Heart right ventricle (tissue), 16 donors: ENCODE measurements around the gene MYH9. TPM values are rescaled to one million over a fixed set of nuclear protein-coding genes. Genes with fewer than 3 reads are reported as not detected.

Experiments used
- ATAC-seq, 8 donors: fragments of 200-7000 bp; cut with Tn5 transposase; one replicate each; pipeline ENCODE4 v1.9.1; 2020; ENCODE audit warnings: mild to moderate bottlenecking in 8 of 8, moderate library complexity in 8 of 8, moderate number of reproducible peaks in 1 of 8
- DNase-seq, 2 donors: peaks; one replicate each; pipeline ENCODE4 v3.0.0-alpha.2; 2020
- H3K27ac ChIP-seq, 10 donors: fragments of 200-600 bp; sonication (generic) in 2 of 10; one replicate each; pipeline versions ENCODE4 v1.5.0 to v1.8.0; 2020 to 2022; ENCODE audit warnings: mild to moderate bottlenecking in 3 of 10
- H3K27me3 ChIP-seq, 7 donors: fragments of 200-600 bp; one replicate each; pipeline ENCODE4 v1.8.0; 2021 to 2022; ENCODE audit warnings: mild to moderate bottlenecking in 2 of 7
- H3K36me3 ChIP-seq, 9 donors: fragments of 200-600 bp; sonication (generic) in 1 of 9; one replicate each; pipeline versions ENCODE4 v1.5.0 to v1.8.0; 2020 to 2022; ENCODE audit warnings: mild to moderate bottlenecking in 2 of 9
- H3K4me1 ChIP-seq, 9 donors: fragments of 200-600 bp; sonication (generic) in 1 of 9; one replicate each; pipeline versions ENCODE4 v1.5.0 to v1.8.0; 2020 to 2022; ENCODE audit warnings: mild to moderate bottlenecking in 4 of 9
- H3K4me3 ChIP-seq, 10 donors: fragments of 200-600 bp; sonication (generic) in 2 of 10; one replicate each; pipeline versions ENCODE4 v1.5.0 to v1.8.0; 2020 to 2022; ENCODE audit warnings: mild to moderate bottlenecking in 7 of 10, moderate library complexity in 2 of 10
- H3K9me3 ChIP-seq, 11 donors: fragments of 200-600 bp in 10 of 11; sonication (generic) in 2 of 11; one replicate each; pipeline versions ENCODE4 v1.5.0 to v1.8.0; 2013 to 2022; ENCODE audit warnings: mild to moderate bottlenecking in 2 of 11, control low read depth in 1 of 11, moderate library complexity in 1 of 11
- WGBS, 2 donors: extraction: QIAGEN DNeasy Blood & Tissue Kit; methylation state at CpG; one replicate each; pipeline ENCODE4 v1.1.7; 2013; ENCODE audit warnings: inconsistent platforms in 1 of 2; 5-methylcytosine and 5-hydroxymethylcytosine counted together
- intact Hi-C, 10 donors: fragments of 100-400 bp; cut with DNase I; formaldehyde crosslinking; loops; one replicate each; pipeline versions ENCODE4 v1.11.1 to v1.14.2; 2022
- polyA plus RNA-seq, 2 donors: library from polyadenylated mRNA; stranded (reverse); fragments of 200-250 nt; gene quantifications; one replicate each; pipeline ENCODE4 v1.2.3, GENCODE V29; 2013
- total RNA-seq, 10 donors: library from RNA; stranded (reverse); fragmentation: NEBNext Ultra II Directional in 3 of 10; extraction: Animal tissue kit (Norgen Biotek cat#: 25700) in 3 of 10; gene quantifications; one replicate each; pipeline versions ENCODE4 v1.2.1 to v1.2.4, GENCODE V29; 2021 to 2023
- TF ChIP-seq, protein P1 (sequence below), 9 donors: fragments of 200-600 bp; sonication (generic) in 2 of 9; IDR thresholded peaks; one replicate each; pipeline versions ENCODE4 v1.5.0 to v1.8.0; 2021 to 2022; ENCODE audit warnings: antibody characterized with exemption in 9 of 9, mild to moderate bottlenecking in 5 of 9, moderate library complexity in 1 of 9
- donor health status: Arrhythmogenic right ventricular cardiomyopathy.
- donor health status: ischemic (EF 13 %, LVEDD 7.1; RV severe dilation, severe dysfunction).
- donor health status: healthy with polysubstance abuse.
- donor health status: DM: no; HTN: yes; CAD: no.
- donor health status: DM: no; HTN: no; CAD: no.
- donor health status: ischemic (EF 25% LVEDD 6.9; RV normal size, moderate dysfunction).
- donor health status: ischemic (EF 25% LVEDD 5.7; RV mildly dilated, moderate dysfunction).
- donor health status: healthy.
- donor health status: DM: yes; HTN: yes; CAD: no.
- donor health status: Ischemic cardiomyopathy.
- donor health status: ischemic (EF 35%, LVEDD 5.7; RV mildly dilated, moderate dysfunction).
- donor health status: nonischemic (EF 11% LVEDD 7.7; RV severe dilation, severe dysfunction).
- donor health status: DM: yes; HTN: yes; CAD: no.
- donor health status: PGD.
- donor health status: ischemic (EF 29% LVEDD 5.4; RV normal size, mild dysfunction).
- donor health status: nonischemic (EF 23%, LVEDD 6.1; RV moderate dilation, normal function).

The MYH9 gene
- total and polyA plus RNA-seq, 12 donors: 132 to 345 (median 189) TPM

DNA sequence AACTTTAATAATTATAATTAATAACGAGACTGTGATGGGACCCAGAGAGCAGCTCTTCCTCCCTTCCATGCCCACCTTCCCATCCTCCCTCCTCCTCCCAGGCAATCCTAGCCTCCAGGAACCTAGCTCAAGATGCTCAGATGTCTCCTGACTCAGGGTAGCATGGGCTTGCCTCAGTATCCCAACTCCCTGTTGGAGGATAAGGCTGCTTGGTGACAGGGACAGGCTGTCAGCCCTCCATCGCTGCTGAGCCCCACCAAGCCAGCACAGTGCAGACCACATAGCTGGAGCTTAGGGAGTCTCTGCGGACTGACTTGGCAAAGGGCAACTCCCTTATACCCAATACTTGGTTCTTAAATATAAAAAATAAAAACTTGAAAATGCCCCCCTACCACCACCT is 11.5 kb downstream of the MYH9 start:
- Histone ChIP-seq H3K36me3 (peaks cover 0 to 80% (median 4%) of the 10 kb centered on the region in 9 donors), H3K4me3 (no peak overlapping the region), H3K27me3 (no peaks in the 10 kb centered on the region), H3K9me3 (no peaks in the 10 kb centered on the region), H3K27ac (peak overlapping the region in 8 of 10 donors; percentile 1 to 87 (median 64)), H3K4me1 (peaks cover 60 to 100% (median 100%) of the 10 kb centered on the region in 9 donors)
- DNase-seq: no peak
- no peak for ATAC-seq
- intact Hi-C loops: loop anchor here in 1 of 10 donors (10.0 kb wide), 1 partner anchor 51 kb away; no protein-coding TSS in a partner anchor
- TF ChIP-seq, protein P1, sequence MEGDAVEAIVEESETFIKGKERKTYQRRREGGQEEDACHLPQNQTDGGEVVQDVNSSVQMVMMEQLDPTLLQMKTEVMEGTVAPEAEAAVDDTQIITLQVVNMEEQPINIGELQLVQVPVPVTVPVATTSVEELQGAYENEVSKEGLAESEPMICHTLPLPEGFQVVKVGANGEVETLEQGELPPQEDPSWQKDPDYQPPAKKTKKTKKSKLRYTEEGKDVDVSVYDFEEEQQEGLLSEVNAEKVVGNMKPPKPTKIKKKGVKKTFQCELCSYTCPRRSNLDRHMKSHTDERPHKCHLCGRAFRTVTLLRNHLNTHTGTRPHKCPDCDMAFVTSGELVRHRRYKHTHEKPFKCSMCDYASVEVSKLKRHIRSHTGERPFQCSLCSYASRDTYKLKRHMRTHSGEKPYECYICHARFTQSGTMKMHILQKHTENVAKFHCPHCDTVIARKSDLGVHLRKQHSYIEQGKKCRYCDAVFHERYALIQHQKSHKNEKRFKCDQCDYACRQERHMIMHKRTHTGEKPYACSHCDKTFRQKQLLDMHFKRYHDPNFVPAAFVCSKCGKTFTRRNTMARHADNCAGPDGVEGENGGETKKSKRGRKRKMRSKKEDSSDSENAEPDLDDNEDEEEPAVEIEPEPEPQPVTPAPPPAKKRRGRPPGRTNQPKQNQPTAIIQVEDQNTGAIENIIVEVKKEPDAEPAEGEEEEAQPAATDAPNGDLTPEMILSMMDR (IDR thresholded peaks at IDR 0.05): no peak
- WGBS, 2 donors: 83 to 86% methylated on average over 3 of the region's 3 CpGs

DNA sequence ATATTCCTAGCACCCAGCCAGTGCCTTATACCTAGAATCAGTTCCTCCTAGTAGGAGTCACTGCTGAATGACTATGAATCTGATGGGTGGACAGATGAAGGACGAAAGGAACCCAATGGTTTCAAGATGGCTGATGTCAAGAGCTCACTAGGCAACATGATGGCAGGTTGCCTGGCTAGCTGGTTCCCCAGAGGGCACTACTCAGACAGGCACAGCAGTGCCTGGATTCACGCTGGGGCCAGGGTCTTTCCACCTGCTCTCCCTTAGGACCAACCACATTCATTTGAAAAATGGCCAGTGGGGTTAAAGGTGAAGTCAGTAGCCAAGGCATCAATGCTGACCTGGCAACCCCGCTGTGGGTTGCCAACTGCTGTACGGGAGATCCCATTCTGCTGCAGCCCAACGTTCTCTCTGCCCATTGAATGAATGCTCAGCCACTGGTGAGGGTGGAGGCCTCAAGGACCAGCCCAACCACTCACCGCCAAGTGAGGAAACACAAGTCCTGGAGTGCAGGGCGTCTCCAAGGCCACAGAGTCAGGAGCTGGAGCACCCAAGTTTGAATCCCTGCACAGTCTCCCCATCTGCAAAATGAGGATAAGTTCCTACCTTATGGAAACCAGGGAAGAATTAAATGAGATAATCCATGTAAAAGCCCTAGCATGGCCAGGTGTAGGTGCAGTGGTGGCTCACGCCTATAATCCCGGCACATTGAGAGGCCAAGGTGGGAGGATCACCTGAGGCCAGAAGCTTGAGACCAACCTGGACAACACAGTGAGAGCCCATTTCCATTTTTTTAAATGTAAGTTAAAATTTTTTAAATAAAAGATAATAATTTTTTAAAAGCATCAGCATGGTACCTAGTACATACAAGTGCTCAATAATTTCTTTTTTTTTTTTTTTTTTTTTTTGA is 12.4 kb downstream of the MYH9 start:
- DNase-seq: no peak
- H3K36me3 ChIP-seq: peaks cover 0 to 73% (median 0%) of the 10 kb centered on the region in 9 donors
- H3K4me1 ChIP-seq: peaks cover 69 to 100% (median 100%) of the 10 kb centered on the region in 9 donors
- H3K4me3 ChIP-seq: no peak overlapping the region
- no peaks in the 10 kb centered on the region for H3K9me3 ChIP-seq
- ATAC-seq: peak in 1 of 8 donors; percentile 5
- peak overlapping the region; percentile 1 to 90 (median 80) for H3K27ac ChIP-seq
- no peaks in the 10 kb centered on the region for H3K27me3 ChIP-seq
- intact Hi-C loops: loop anchor here in 1 of 10 donors (10.0 kb wide), 1 partner anchor 51 kb away; no protein-coding TSS in a partner anchor
- 57 to 64% methylated on average over 9 of the region's 9 CpGs for WGBS, 2 donors
- TF ChIP-seq, protein P1 (IDR thresholded peaks at IDR 0.05): no peak

DNA sequence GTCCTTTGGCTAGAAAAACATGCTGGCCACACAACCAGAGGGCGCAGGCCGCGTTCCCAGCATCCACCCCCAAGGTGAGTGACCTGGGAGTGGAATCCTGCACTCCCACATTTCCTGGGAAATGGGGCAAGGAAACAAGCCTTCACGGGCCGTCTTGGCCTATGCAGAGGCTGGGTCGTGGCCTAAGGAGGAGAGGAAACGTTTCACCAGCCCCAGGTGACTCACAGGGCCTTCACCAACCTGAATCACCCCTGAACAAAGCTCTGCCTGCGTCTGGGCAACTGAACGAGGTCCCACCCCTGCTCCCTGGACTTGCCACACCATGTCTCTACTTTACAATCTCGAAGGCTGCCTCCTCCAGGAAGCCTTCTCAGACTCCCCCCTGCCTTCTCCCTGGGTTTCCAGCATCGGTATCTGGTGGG is 13.2 kb downstream of the MYH9 start:
- Histone ChIP-seq H3K9me3 (no peaks in the 10 kb centered on the region), H3K27ac (peak overlapping the region; percentile 1 to 90 (median 80)), H3K4me1 (peaks cover 69 to 100% (median 100%) of the 10 kb centered on the region in 9 donors), H3K36me3 (peaks cover 0 to 73% (median 0%) of the 10 kb centered on the region in 9 donors), H3K4me3 (no peak overlapping the region), H3K27me3 (no peaks in the 10 kb centered on the region)
- TF ChIP-seq, protein P1 (IDR thresholded peaks at IDR 0.05): no peak
- intact Hi-C loops: loop anchor here in 2 of 10 donors (5.0 to 10.0 kb wide), 2 partner anchors 37 to 50 kb away; no protein-coding TSS in a partner anchor
- 62 to 68% methylated on average over 11 of the region's 11 CpGs for WGBS, 2 donors
- no peak for DNase-seq
- ATAC-seq: peak in 2 of 8 donors; percentile 2 to 8

DNA sequence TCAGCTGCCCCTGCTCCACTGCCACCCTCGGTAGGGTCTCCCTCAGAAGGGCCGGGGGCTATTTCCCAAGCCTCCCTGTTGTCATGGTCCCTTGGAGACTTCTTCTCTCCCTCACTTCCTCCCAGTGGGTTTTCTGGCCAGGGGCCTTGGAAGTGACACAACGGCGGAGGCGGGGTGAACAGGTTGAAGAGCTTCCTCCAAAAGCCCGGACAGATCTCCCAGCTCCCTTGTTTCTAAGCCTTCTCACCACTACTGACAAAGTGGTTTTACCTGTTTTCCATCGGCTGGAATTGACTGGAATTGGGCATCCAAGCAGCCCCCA is 14.5 kb downstream of the MYH9 start:
- WGBS, 2 donors: 31 to 32% methylated on average over 7 of the region's 7 CpGs
- intact Hi-C loops: loop anchor here in 2 of 10 donors (5.0 to 10.0 kb wide), 2 partner anchors 36 to 48 kb away; no protein-coding TSS in a partner anchor

More for the DNA sequence above, 14.5 kb downstream of the MYH9 start:
- Histone ChIP-seq H3K9me3 (no peaks in the 10 kb centered on the region), H3K4me1 (peaks cover 75 to 100% (median 100%) of the 10 kb centered on the region in 9 donors), H3K4me3 (peak overlapping the region in 5 of 10 donors; percentile 2 to 11 (median 10)), H3K27me3 (no peaks in the 10 kb centered on the region), H3K36me3 (peaks cover 0 to 67% (median 0%) of the 10 kb centered on the region in 9 donors), H3K27ac (peak overlapping the region; percentile 20 to 93 (median 84))
- ATAC-seq: peak in 2 of 8 donors; percentile 5
- DNase-seq: no peak
- TF ChIP-seq, protein P1 (IDR thresholded peaks at IDR 0.05): no peak
